Panc1 (cell line): ENCODE results near the gene KCNT1. TPM values are rescaled to one million over a fixed set of nuclear protein-coding genes. Genes with fewer than 3 reads are reported as not detected.

Experiments used
- ATAC-seq: fragments of 200-7000 bp; cut with Tn5 transposase; 2 replicates; pipeline ENCODE4 v1.9.1; 2020; ENCODE audit warnings: mild to moderate bottlenecking, moderate library complexity
- BruUV-seq: library from RNA; stranded (reverse); fragments of 400-500 nt; replicated peaks from 2 replicates; lab custom pipeline; 2021; lab: Mats Ljungman, UMichigan
- CTCF ChIA-PET: fragments of 300-600 bp; sonication (Branson Sonifier 250); formaldehyde crosslinking; loops from one replicate; lab custom pipeline; 2022; ENCODE audit warnings: antibody characterized with exemption; lab: Charles Lee
- POLR2A ChIA-PET: fragments of 300-600 bp; sonication (Branson Sonifier 250); formaldehyde crosslinking; loops from one replicate; lab custom pipeline; 2022; ENCODE audit warnings: antibody characterized with exemption; lab: Charles Lee
- DNase-seq: peaks from one replicate; pipeline ENCODE4 v3.0.0-alpha.2; 2010; ENCODE audit warnings: low read depth, low spot score
- H3K27ac ChIP-seq: 2 replicates; pipeline ENCODE4 v1.5.1; 2011; ENCODE audit warnings: mild to moderate bottlenecking, low read length, inconsistent platforms
- H3K27me3 ChIP-seq: fragments of 200-500 bp; sonication (Bioruptor generic); 2 replicates; pipeline ENCODE4 v1.6.0; 2014; ENCODE audit warnings: low read length, inconsistent platforms; ENCODE audit not compliant: control insufficient read depth, insufficient read depth
- H3K36me3 ChIP-seq: fragments of 200-500 bp; sonication (Bioruptor generic); 2 replicates; pipeline ENCODE4 v1.5.1; 2014; ENCODE audit warnings: inconsistent platforms, mild to moderate bottlenecking, low read length, moderate library complexity; ENCODE audit not compliant: control insufficient read depth, insufficient read depth
- H3K4me1 ChIP-seq: 2 replicates; pipeline ENCODE4 v1.5.1; 2011; ENCODE audit warnings: inconsistent platforms, mild to moderate bottlenecking, low read length, moderate library complexity; ENCODE audit not compliant: control insufficient read depth, insufficient read depth
- H3K4me3 ChIP-seq, 2 experiments: 2 replicates each; pipeline ENCODE4 v1.5.1; 2011 to 2012; ENCODE audit warnings: low read depth in 2 of 2, low read length in 2 of 2, mild to moderate bottlenecking in 2 of 2, inconsistent platforms in 1 of 2, moderate library complexity in 1 of 2
- H3K9me3 ChIP-seq: fragments of 200-500 bp; sonication (Bioruptor generic); 2 replicates; pipeline ENCODE4 v1.5.1; 2014; ENCODE audit warnings: low read depth, mild to moderate bottlenecking, inconsistent platforms, low read length, moderate library complexity; ENCODE audit not compliant: control insufficient read depth, insufficient read depth
- POLR2AphosphoS5 ChIP-seq: IDR thresholded peaks from 2 replicates; pipeline ENCODE4 v1.6.1; 2012; ENCODE audit warnings: mild to moderate bottlenecking, low read depth, low read length, moderate library complexity
- SIN3A ChIP-seq: IDR thresholded peaks from 2 replicates; pipeline ENCODE4 v1.6.1; 2012; ENCODE audit warnings: low read depth, mild to moderate bottlenecking, low read length, moderate library complexity, borderline replicate concordance; ENCODE audit not compliant: insufficient read depth
- TCF7L2 ChIP-seq: IDR thresholded peaks from 2 replicates; pipeline ENCODE4 v1.6.1; 2011; ENCODE audit warnings: mild to moderate bottlenecking, low read depth, low read length, inconsistent platforms
- in situ Hi-C: cut with HindIII; loops from 2 replicates; pipeline ENCODE4 v1.10.0; 2016; ENCODE audit warnings: low sequenced_read_pairs, low pct_unique_long_range_greater_than_20kb
- intact Hi-C: fragments of 100-400 bp; cut with micrococcal nuclease; formaldehyde crosslinking; loops from one replicate; pipeline ENCODE4 v1.10.0; 2022; ENCODE audit not compliant: unreplicated experiment
- total RNA-seq: library from RNA; stranded (reverse); gene quantifications from one replicate; pipeline ENCODE4 v1.2.1, GENCODE V29; 2021; ENCODE audit not compliant: unreplicated experiment
- TF ChIP-seq, protein P1 (sequence below): fragments of 450-650 bp; IDR thresholded peaks from 2 replicates; pipeline ENCODE4 v1.5.1; 2017; ENCODE audit warnings: mild to moderate bottlenecking
- TF ChIP-seq, protein P2 (sequence below), 2 experiments: IDR thresholded peaks; 2 replicates each; pipeline ENCODE4 v1.6.1; 2011 to 2012; ENCODE audit warnings: low read depth in 2 of 2, control low read depth in 1 of 2, low read length in 1 of 2, mild to moderate bottlenecking in 1 of 2, moderate library complexity in 1 of 2; ENCODE audit not compliant: insufficient read depth in 1 of 2

Gene KCNT1
- total RNA-seq, 1 experiment from 2014 or later, result not detected

DNA sequence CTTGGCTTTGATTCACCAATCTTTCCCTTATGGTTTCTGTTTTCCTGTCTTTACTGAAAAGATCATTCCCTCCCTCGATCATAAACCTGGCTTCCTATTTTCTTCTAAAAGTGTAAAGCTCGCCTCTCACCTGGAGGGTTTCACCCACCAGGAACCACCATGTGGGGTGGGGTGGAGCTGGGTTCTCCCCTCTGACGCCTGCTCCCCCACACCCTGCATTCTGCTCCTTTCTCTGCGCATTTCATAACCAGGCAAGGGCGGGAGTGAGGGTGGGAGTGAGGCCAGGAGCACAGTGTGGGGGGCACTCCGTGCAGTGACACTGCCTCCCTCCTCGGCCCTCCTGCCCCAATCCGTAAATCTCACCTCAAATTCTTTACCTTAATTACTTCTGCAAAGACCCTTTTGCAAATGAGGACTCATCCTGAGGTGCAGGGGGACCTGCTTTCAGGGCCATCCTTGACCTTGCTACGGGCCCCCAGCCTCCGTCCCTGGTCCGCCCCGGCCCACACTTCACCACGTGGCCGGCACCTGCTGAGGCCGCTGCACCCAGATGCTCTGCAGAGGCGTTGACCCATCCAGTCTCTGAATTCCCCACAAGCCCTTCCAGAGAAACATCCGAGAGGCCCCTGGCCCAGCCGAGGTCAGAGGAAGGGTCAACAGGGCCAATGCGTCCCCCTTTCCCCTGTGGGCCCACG is 59.3 kb downstream of the KCNT1 start:
- Histone ChIP-seq H3K36me3 (no peaks in the 10 kb centered on the region), H3K27ac (no peak overlapping the region), H3K27me3 (no peaks in the 10 kb centered on the region), H3K9me3 (no peaks in the 10 kb centered on the region), H3K4me1 (no peaks in the 10 kb centered on the region), H3K4me3 (no peak overlapping the region)
- in situ Hi-C loops, result no loop called here
- DNase-seq, result no peak
- POLR2A ChIA-PET, result no interaction called here
- no TSS peak for BruUV-seq
- ATAC-seq, result no peak
- TF ChIP-seq POLR2AphosphoS5 (no peak), SIN3A (no peak), TCF7L2 (no peak)
- TF ChIP-seq, protein P1, sequence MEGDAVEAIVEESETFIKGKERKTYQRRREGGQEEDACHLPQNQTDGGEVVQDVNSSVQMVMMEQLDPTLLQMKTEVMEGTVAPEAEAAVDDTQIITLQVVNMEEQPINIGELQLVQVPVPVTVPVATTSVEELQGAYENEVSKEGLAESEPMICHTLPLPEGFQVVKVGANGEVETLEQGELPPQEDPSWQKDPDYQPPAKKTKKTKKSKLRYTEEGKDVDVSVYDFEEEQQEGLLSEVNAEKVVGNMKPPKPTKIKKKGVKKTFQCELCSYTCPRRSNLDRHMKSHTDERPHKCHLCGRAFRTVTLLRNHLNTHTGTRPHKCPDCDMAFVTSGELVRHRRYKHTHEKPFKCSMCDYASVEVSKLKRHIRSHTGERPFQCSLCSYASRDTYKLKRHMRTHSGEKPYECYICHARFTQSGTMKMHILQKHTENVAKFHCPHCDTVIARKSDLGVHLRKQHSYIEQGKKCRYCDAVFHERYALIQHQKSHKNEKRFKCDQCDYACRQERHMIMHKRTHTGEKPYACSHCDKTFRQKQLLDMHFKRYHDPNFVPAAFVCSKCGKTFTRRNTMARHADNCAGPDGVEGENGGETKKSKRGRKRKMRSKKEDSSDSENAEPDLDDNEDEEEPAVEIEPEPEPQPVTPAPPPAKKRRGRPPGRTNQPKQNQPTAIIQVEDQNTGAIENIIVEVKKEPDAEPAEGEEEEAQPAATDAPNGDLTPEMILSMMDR, result no peak
- TF ChIP-seq, protein P2, sequence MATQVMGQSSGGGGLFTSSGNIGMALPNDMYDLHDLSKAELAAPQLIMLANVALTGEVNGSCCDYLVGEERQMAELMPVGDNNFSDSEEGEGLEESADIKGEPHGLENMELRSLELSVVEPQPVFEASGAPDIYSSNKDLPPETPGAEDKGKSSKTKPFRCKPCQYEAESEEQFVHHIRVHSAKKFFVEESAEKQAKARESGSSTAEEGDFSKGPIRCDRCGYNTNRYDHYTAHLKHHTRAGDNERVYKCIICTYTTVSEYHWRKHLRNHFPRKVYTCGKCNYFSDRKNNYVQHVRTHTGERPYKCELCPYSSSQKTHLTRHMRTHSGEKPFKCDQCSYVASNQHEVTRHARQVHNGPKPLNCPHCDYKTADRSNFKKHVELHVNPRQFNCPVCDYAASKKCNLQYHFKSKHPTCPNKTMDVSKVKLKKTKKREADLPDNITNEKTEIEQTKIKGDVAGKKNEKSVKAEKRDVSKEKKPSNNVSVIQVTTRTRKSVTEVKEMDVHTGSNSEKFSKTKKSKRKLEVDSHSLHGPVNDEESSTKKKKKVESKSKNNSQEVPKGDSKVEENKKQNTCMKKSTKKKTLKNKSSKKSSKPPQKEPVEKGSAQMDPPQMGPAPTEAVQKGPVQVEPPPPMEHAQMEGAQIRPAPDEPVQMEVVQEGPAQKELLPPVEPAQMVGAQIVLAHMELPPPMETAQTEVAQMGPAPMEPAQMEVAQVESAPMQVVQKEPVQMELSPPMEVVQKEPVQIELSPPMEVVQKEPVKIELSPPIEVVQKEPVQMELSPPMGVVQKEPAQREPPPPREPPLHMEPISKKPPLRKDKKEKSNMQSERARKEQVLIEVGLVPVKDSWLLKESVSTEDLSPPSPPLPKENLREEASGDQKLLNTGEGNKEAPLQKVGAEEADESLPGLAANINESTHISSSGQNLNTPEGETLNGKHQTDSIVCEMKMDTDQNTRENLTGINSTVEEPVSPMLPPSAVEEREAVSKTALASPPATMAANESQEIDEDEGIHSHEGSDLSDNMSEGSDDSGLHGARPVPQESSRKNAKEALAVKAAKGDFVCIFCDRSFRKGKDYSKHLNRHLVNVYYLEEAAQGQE (IDR thresholded peaks at IDR 0.05; ENCODE audit: insufficient read depth in 1 of 2, low read depth in 2 of 2, low read length in 1 of 2), result no peak
- intact Hi-C loops, result no loop called here
- CTCF ChIA-PET, result no interaction called here

GRCh38 chr9:135761845-135762168 is 59.8 kb downstream of the KCNT1 start:
- CTCF ChIA-PET, result no interaction called here
- DNase-seq, result no peak

More at GRCh38 chr9:135761845-135762168, 59.8 kb downstream of the KCNT1 start:
- in situ Hi-C loops (no loop called here), intact Hi-C loops (no loop called here)
- H3K9me3 ChIP-seq, result no peaks in the 10 kb centered on the region
- H3K27ac ChIP-seq, result no peak overlapping the region
- no TSS peak for BruUV-seq
- no peak for ATAC-seq
- H3K4me1 ChIP-seq, result no peaks in the 10 kb centered on the region
- TF ChIP-seq, protein P1, result no peak
- no peaks in the 10 kb centered on the region for H3K27me3 ChIP-seq
- POLR2A ChIA-PET, result no interaction called here
- H3K4me3 ChIP-seq, result no peak overlapping the region
- H3K36me3 ChIP-seq, result no peaks in the 10 kb centered on the region
